ENCODE data around the gene ADAM12.

Gene ADAM12

GRCh38 chr10:126205486-126206205, 182.6 kb downstream of the ADAM12 start:
- TF ChIP-seq CTCF (IDR thresholded peaks at IDR 0.05; ENCODE audit: low read depth, low read length) (no peak), EZH2phosphoT487 (IDR thresholded peaks at IDR 0.05; ENCODE audit: low read depth) (no peak)
- no peaks in the 10 kb centered on the region for H3K4me1 ChIP-seq (ENCODE audit: low read length)
- no peak overlapping the region for H3K9ac ChIP-seq (ENCODE audit: low read length)
- no peaks in the 10 kb centered on the region for H3K9me3 ChIP-seq (ENCODE audit: insufficient read depth, low read length)
- no peaks in the 10 kb centered on the region for H3K27me3 ChIP-seq (ENCODE audit: low read depth, low read length)
- H4K20me1 ChIP-seq (ENCODE audit: insufficient read depth, low read length), result no peaks in the 10 kb centered on the region
- no peaks in the 10 kb centered on the region for H3K36me3 ChIP-seq (replicated peaks; ENCODE audit: low read depth, low read length)
- H3K4me2 ChIP-seq (ENCODE audit: low read length), result no peak overlapping the region
- H3K79me2 ChIP-seq (ENCODE audit: low read length), result no peaks in the 10 kb centered on the region
- H2AFZ ChIP-seq (ENCODE audit: low read depth, low read length), result no peak overlapping the region
- no peak overlapping the region for H3K27ac ChIP-seq (ENCODE audit: low read length)
- H3K4me3 ChIP-seq (ENCODE audit: low read length), result no peak overlapping the region

DNA sequence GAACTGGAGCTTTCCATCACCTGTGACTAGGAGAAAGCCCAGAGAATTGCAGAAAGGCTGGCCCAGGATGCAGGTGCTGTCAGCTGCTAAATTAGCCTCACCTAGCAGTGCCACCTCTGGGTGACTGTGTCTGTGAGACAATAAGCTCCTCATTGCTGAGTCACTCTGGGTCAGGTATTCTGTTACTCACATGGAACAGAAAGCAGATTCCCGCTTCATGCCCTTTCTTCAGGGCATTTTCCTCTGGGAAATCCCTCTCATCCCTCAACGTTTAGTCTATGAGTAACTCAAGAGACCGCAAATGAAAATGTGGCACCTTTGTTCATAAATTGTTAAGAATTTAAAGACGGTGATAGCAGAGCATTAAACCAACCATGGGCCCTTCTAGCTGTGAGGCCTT, 184.0 kb downstream of the ADAM12 start:
- H3K4me2 ChIP-seq (ENCODE audit: low read length), result no peak overlapping the region
- no peaks in the 10 kb centered on the region for H3K27me3 ChIP-seq (ENCODE audit: low read depth, low read length)
- H3K27ac ChIP-seq (ENCODE audit: low read length), result no peak overlapping the region
- no peak overlapping the region for H3K4me3 ChIP-seq (ENCODE audit: low read length)
- H3K4me1 ChIP-seq (ENCODE audit: low read length), result no peaks in the 10 kb centered on the region
- TF ChIP-seq EZH2phosphoT487 (IDR thresholded peaks at IDR 0.05; ENCODE audit: low read depth), result no peak
- no peak for TF ChIP-seq CTCF (IDR thresholded peaks at IDR 0.05; ENCODE audit: low read depth, low read length)
- no peaks in the 10 kb centered on the region for H3K36me3 ChIP-seq (replicated peaks; ENCODE audit: low read depth, low read length)
- no peaks in the 10 kb centered on the region for H4K20me1 ChIP-seq (ENCODE audit: insufficient read depth, low read length)
- no peaks in the 10 kb centered on the region for H3K79me2 ChIP-seq (ENCODE audit: low read length)
- no peak overlapping the region for H3K9ac ChIP-seq (ENCODE audit: low read length)
- no peak overlapping the region for H2AFZ ChIP-seq (ENCODE audit: low read depth, low read length)
- H3K9me3 ChIP-seq (ENCODE audit: insufficient read depth, low read length), result no peaks in the 10 kb centered on the region

DNA sequence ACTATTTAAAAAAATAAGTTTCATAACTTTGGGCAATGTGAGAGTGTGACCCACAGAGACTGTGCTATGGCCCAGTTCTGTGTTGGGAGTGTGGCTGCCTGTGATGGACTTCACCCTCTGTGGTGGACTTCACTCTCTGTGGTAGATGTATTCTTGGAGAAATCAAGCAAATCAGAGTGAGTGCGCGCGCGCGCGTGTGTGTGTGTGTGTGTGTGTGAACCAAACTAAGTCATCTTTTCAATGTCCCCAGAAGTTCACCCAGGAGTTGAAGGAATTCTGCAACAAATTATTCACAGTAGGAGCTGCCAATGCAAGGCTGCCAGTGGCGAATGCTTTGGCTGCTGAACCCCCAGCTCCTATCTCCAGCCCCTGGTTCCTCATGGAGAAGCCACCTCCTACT, 184.5 kb downstream of the ADAM12 start:
- Histone ChIP-seq H3K79me2 (ENCODE audit: low read length) (no peaks in the 10 kb centered on the region), H3K27ac (ENCODE audit: low read length) (no peak overlapping the region), H3K27me3 (ENCODE audit: low read depth, low read length) (no peaks in the 10 kb centered on the region), H3K4me1 (ENCODE audit: low read length) (no peaks in the 10 kb centered on the region), H3K4me2 (ENCODE audit: low read length) (no peak overlapping the region), H3K9ac (ENCODE audit: low read length) (no peak overlapping the region), H3K9me3 (ENCODE audit: insufficient read depth, low read length) (no peaks in the 10 kb centered on the region), H3K36me3 (replicated peaks; ENCODE audit: low read depth, low read length) (no peaks in the 10 kb centered on the region), H4K20me1 (ENCODE audit: insufficient read depth, low read length) (no peaks in the 10 kb centered on the region), H3K4me3 (ENCODE audit: low read length) (no peak overlapping the region), H2AFZ (ENCODE audit: low read depth, low read length) (no peak overlapping the region)
- TF ChIP-seq EZH2phosphoT487 (IDR thresholded peaks at IDR 0.05; ENCODE audit: low read depth) (no peak), CTCF (IDR thresholded peaks at IDR 0.05; ENCODE audit: low read depth, low read length) (no peak)

DNA sequence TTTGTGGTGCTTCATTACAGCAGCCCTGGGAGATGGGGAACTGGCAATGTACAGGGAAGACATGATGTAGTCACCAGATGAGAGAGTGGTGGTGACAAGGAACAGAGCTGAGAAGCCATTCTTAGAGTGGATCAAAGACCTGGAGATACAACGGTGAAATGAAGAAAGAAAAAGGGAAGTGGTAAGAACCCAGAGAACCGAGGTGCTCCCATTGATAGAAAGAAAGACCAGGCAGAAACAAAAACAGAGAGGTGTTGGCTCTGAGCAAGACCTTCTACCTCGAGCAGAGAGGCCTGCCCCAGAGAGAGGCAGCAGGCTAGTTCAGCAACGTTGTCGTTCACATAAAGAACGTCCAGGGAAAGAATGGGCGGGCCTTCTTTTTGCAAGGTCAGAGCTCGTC, 186.7 kb downstream of the ADAM12 start:
- H3K27ac ChIP-seq (ENCODE audit: low read length), result no peak overlapping the region
- H3K4me3 ChIP-seq (ENCODE audit: low read length), result no peak overlapping the region
- no peak for TF ChIP-seq EZH2phosphoT487 (IDR thresholded peaks at IDR 0.05; ENCODE audit: low read depth)
- TF ChIP-seq CTCF (IDR thresholded peaks at IDR 0.05; ENCODE audit: low read depth, low read length), result no peak
- no peaks in the 10 kb centered on the region for H3K4me1 ChIP-seq (ENCODE audit: low read length)
- no peaks in the 10 kb centered on the region for H3K27me3 ChIP-seq (ENCODE audit: low read depth, low read length)
- no peak overlapping the region for H3K9ac ChIP-seq (ENCODE audit: low read length)
- H4K20me1 ChIP-seq (ENCODE audit: insufficient read depth, low read length), result no peaks in the 10 kb centered on the region
- H3K79me2 ChIP-seq (ENCODE audit: low read length), result no peaks in the 10 kb centered on the region
- no peak overlapping the region for H3K4me2 ChIP-seq (ENCODE audit: low read length)
- H3K36me3 ChIP-seq (replicated peaks; ENCODE audit: low read depth, low read length), result no peaks in the 10 kb centered on the region
- H3K9me3 ChIP-seq (ENCODE audit: insufficient read depth, low read length), result no peaks in the 10 kb centered on the region
- H2AFZ ChIP-seq (ENCODE audit: low read depth, low read length), result no peak overlapping the region

Data from OCI-LY3 (cell line).